Peyer's patch (tissue), 4 donors: ENCODE results near the gene DLG3. TPM values are rescaled to one million over a fixed set of nuclear protein-coding genes. Genes with fewer than 3 reads are reported as not detected.

Experiments
- DNase-seq, 3 donors: peaks; one replicate each; pipeline ENCODE4 v3.0.0-alpha.2; 2017 to 2019
- H3K27ac ChIP-seq, 4 donors: fragments of 200-600 bp; sonication (generic); one replicate each; pipeline ENCODE4 v1.5.1; 2016 to 2019
- H3K27me3 ChIP-seq, 2 donors: fragments of 200-600 bp; sonication (generic); one replicate each; pipeline ENCODE4 v1.5.1; 2019
- H3K36me3 ChIP-seq, 3 donors: fragments of 200-600 bp; sonication (generic); one replicate each; pipeline ENCODE4 v1.5.1; 2016 to 2019
- H3K4me1 ChIP-seq, 4 donors: fragments of 200-600 bp; sonication (generic); one replicate each; pipeline ENCODE4 v1.5.1; 2016 to 2019
- H3K4me3 ChIP-seq, 4 donors: fragments of 200-600 bp; sonication (generic); 1 replicate in 3 of 4; 2 replicates in 1 of 4; pipeline ENCODE4 v1.5.1; 2016 to 2019; ENCODE audit warnings: mild to moderate bottlenecking in 1 of 4
- H3K9me3 ChIP-seq, 4 donors: fragments of 200-600 bp; sonication (generic); one replicate each; pipeline ENCODE4 v1.5.1; 2016 to 2019; ENCODE audit warnings: mild to moderate bottlenecking in 1 of 4
- CTCF ChIP-seq, 6 experiments: fragments of 450-650 bp in 4 of 6; fragments of 200-600 bp in 2 of 6; sonication (generic) in 1 of 6; IDR thresholded peaks; one replicate each; pipeline ENCODE4 v1.5.1; 2017 to 2019; ENCODE audit warnings: antibody characterized with exemption in 6 of 6, mild to moderate bottlenecking in 3 of 6, moderate library complexity in 1 of 6
- POLR2A ChIP-seq, 2 donors: fragments of 450-650 bp; IDR thresholded peaks; one replicate each; pipeline ENCODE4 v1.5.1; 2017; ENCODE audit warnings: antibody characterized with exemption in 2 of 2, mild to moderate bottlenecking in 2 of 2, moderate library complexity in 2 of 2
- total RNA-seq, 4 donors: library from RNA; depleted of rRNA; stranded (reverse); fragments of >200 nt; gene quantifications; one replicate each; pipeline ENCODE4 v1.1.0, GENCODE V29; 2016

Gene DLG3
- total RNA-seq, 4 donors from 2014 or later = 33.8 to 58.9 (median 52.8) TPM

- no peak for TF ChIP-seq POLR2A (IDR thresholded peaks at IDR 0.05)
- no peak for TF ChIP-seq CTCF (IDR thresholded peaks at IDR 0.05)
- Histone ChIP-seq H3K36me3 (no peaks in the 10 kb centered on the region), H3K27ac (no peak overlapping the region), H3K9me3 (no peaks in the 10 kb centered on the region), H3K27me3 (no peaks in the 10 kb centered on the region), H3K4me3 (no peak overlapping the region), H3K4me1 (no peaks in the 10 kb centered on the region)
- DNase-seq = no peak
Measured at GRCh38 chrX:70411475-70411874, 33.2 kb upstream of the DLG3 start.

- no peak for DNase-seq
- Histone ChIP-seq H3K27me3 (no peaks in the 10 kb centered on the region), H3K4me1 (no peaks in the 10 kb centered on the region)
Measured at GRCh38 chrX:70421618-70422017, 23.0 kb upstream of the DLG3 start.

GRCh38 chrX:70422851-70423341, 21.7 kb upstream of the DLG3 start, which contains the start of gene GDPD2:
Gene GDPD2, plus strand, starts transcription at chrX:70423314. Its CDS starts 1,671 bp downstream, at chrX:70424985.
- H3K36me3 ChIP-seq = no peaks in the 10 kb centered on the region
- no peaks in the 10 kb centered on the region for H3K4me1 ChIP-seq
- no peaks in the 10 kb centered on the region for H3K9me3 ChIP-seq
- TF ChIP-seq CTCF (IDR thresholded peaks at IDR 0.05) (peak in 3 of 6 experiments; percentile 51 to 61 (median 55)), POLR2A (IDR thresholded peaks at IDR 0.05) (peak; percentile 13 to 17)
- peak in 2 of 3 donors; percentile 61 to 63 for DNase-seq
- peak within 1 kb of the TSS in 2 of 4 donors; percentile 37 to 46 for H3K4me3 ChIP-seq
- peak within 1 kb of the TSS in 2 of 4 donors; percentile 61 to 63 for H3K27ac ChIP-seq
- no peaks in the 10 kb centered on the region for H3K27me3 ChIP-seq

More at GRCh38 chrX:70421618-70422017, 23.0 kb upstream of the DLG3 start:
- no peaks in the 10 kb centered on the region for H3K9me3 ChIP-seq
- H3K36me3 ChIP-seq = no peaks in the 10 kb centered on the region
- H3K27ac ChIP-seq = no peak overlapping the region
- TF ChIP-seq CTCF (IDR thresholded peaks at IDR 0.05) (no peak), POLR2A (IDR thresholded peaks at IDR 0.05) (no peak)
- H3K4me3 ChIP-seq = no peak overlapping the region

- peak in 1 of 3 donors; percentile 52 for DNase-seq
- Histone ChIP-seq H3K27me3 (no peaks in the 10 kb centered on the region), H3K36me3 (no peaks in the 10 kb centered on the region), H3K27ac (peak overlapping the region in 2 of 4 donors; percentile 61 to 63), H3K9me3 (no peaks in the 10 kb centered on the region), H3K4me1 (no peaks in the 10 kb centered on the region), H3K4me3 (peak overlapping the region in 2 of 4 donors; percentile 37 to 46)
- TF ChIP-seq POLR2A (IDR thresholded peaks at IDR 0.05) (no peak), CTCF (IDR thresholded peaks at IDR 0.05) (no peak)
Measured at GRCh38 chrX:70423936-70424675, 20.5 kb upstream of the DLG3 start.

GRCh38 chrX:70424801-70425200, 19.8 kb upstream of the DLG3 start:
- Histone ChIP-seq H3K9me3 (no peaks in the 10 kb centered on the region), H3K27ac (peak overlapping the region in 1 of 4 donors; percentile 12), H3K36me3 (no peaks in the 10 kb centered on the region), H3K27me3 (no peaks in the 10 kb centered on the region), H3K4me3 (no peak overlapping the region), H3K4me1 (no peaks in the 10 kb centered on the region)
- DNase-seq = no peak
- TF ChIP-seq POLR2A (IDR thresholded peaks at IDR 0.05) (no peak), CTCF (IDR thresholded peaks at IDR 0.05) (no peak)
